Astrocyte (in vitro differentiated cells and primary cell): ENCODE results near the gene FNDC3B. TPM values are rescaled to one million over a fixed set of nuclear protein-coding genes. Genes with fewer than 3 reads are reported as not detected.

ENCODE experiments used
- DNase-seq: peaks from one replicate; pipeline ENCODE4 v3.0.0-alpha.2; 2010; ENCODE audit warnings: low read depth
- FAIRE-seq: peaks from 2 replicates; lab custom pipeline; 2011; peaks lifted over from hg19 to GRCh38; lab: Jason Lieb, UNC
- H2AFZ ChIP-seq: 2 replicates; pipeline ENCODE4 v1.6.0; 2012; ENCODE audit warnings: low read depth, low read length, inconsistent platforms
- H3K27ac ChIP-seq: 2 replicates; pipeline ENCODE4 v1.5.1; 2011; ENCODE audit warnings: low read depth, low read length, inconsistent platforms
- H3K27me3 ChIP-seq: 2 replicates; pipeline ENCODE4 v1.6.0; 2011; ENCODE audit warnings: low read length, inconsistent platforms; ENCODE audit not compliant: insufficient read depth
- H3K36me3 ChIP-seq: 2 replicates; pipeline ENCODE4 v1.5.1; 2011; ENCODE audit warnings: low read length, inconsistent platforms; ENCODE audit not compliant: insufficient read depth
- H3K4me1 ChIP-seq: 2 replicates; pipeline ENCODE4 v1.5.1; 2011; ENCODE audit warnings: low read length, inconsistent platforms; ENCODE audit not compliant: insufficient read depth
- H3K4me2 ChIP-seq: 2 replicates; pipeline ENCODE4 v1.6.0; 2012; ENCODE audit warnings: low read length, inconsistent platforms
- H3K4me3 ChIP-seq: 2 replicates; pipeline ENCODE4 v1.5.1; 2011; ENCODE audit warnings: low read depth, mild to moderate bottlenecking, low read length, inconsistent platforms; ENCODE audit not compliant: insufficient read depth
- H3K79me2 ChIP-seq: 2 replicates; pipeline ENCODE4 v1.6.0; 2012; ENCODE audit warnings: mild to moderate bottlenecking, low read length, inconsistent platforms; ENCODE audit not compliant: insufficient read depth
- H3K9ac ChIP-seq: 2 replicates; pipeline ENCODE4 v1.6.0; 2012; ENCODE audit warnings: mild to moderate bottlenecking, low read length, inconsistent platforms
- H3K9me3 ChIP-seq: 2 replicates; pipeline ENCODE4 v1.5.1; 2012; ENCODE audit warnings: low read depth, mild to moderate bottlenecking, low read length, inconsistent platforms; ENCODE audit not compliant: insufficient read depth
- H4K20me1 ChIP-seq: 2 replicates; pipeline ENCODE4 v1.6.0; 2012; ENCODE audit warnings: low read length, inconsistent platforms; ENCODE audit not compliant: insufficient read depth
- H3K27ac Mint-ChIP-seq: one replicate; pipeline ENCODE4 v1.8.0; 2021; ENCODE audit warnings: mild to moderate bottlenecking, mixed read lengths; ENCODE audit not compliant: unreplicated experiment
- H3K27me3 Mint-ChIP-seq: one replicate; pipeline ENCODE4 v1.8.0; 2021; ENCODE audit warnings: low read depth, mixed read lengths; ENCODE audit not compliant: unreplicated experiment
- H3K36me3 Mint-ChIP-seq: one replicate; pipeline ENCODE4 v1.8.0; 2021; ENCODE audit warnings: low read depth, mixed read lengths; ENCODE audit not compliant: unreplicated experiment
- H3K4me1 Mint-ChIP-seq: one replicate; pipeline ENCODE4 v1.8.0; 2021; ENCODE audit warnings: low read depth, mixed read lengths; ENCODE audit not compliant: unreplicated experiment
- H3K4me3 Mint-ChIP-seq: one replicate; pipeline ENCODE4 v1.8.0; 2021; ENCODE audit warnings: mild to moderate bottlenecking, moderate library complexity, mixed read lengths; ENCODE audit not compliant: unreplicated experiment
- H3K9me3 Mint-ChIP-seq: one replicate; pipeline ENCODE4 v1.8.0; 2021; ENCODE audit warnings: mild to moderate bottlenecking, mixed read lengths; ENCODE audit not compliant: unreplicated experiment
- CTCF ChIP-seq: IDR thresholded peaks from 2 replicates; pipeline ENCODE4 v1.5.1; 2011; ENCODE audit warnings: low read depth, mild to moderate bottlenecking, inconsistent platforms, low read length, moderate library complexity; ENCODE audit not compliant: insufficient read depth
- EZH2 ChIP-seq: IDR thresholded peaks from 2 replicates; pipeline ENCODE4 v1.6.1; 2012; ENCODE audit warnings: mild to moderate bottlenecking, low read length, inconsistent platforms; ENCODE audit not compliant: insufficient read depth
- total RNA-seq: library from RNA; stranded (reverse); gene quantifications from 2 replicates; pipeline ENCODE4 v1.2.1, GENCODE V29; 2021

The FNDC3B gene
- total RNA-seq, 1 donor from 2014 or later: 327 TPM

- H2AFZ ChIP-seq: no peak overlapping the region
- H3K4me1 Mint-ChIP-seq: peaks cover 90% of the 10 kb centered on the region
- peaks cover 89% of the 10 kb centered on the region for H4K20me1 ChIP-seq
- peak overlapping the region; percentile 58 for H3K27ac Mint-ChIP-seq
- H3K36me3 Mint-ChIP-seq: peaks cover 13% of the 10 kb centered on the region
- no peaks in the 10 kb centered on the region for H3K36me3 ChIP-seq
- H3K79me2 ChIP-seq: peaks cover 96% of the 10 kb centered on the region
- H3K4me3 Mint-ChIP-seq: no peak overlapping the region
- H3K4me2 ChIP-seq: no peak overlapping the region
- no peaks in the 10 kb centered on the region for H3K9me3 ChIP-seq
- no peaks in the 10 kb centered on the region for H3K27me3 Mint-ChIP-seq
- TF ChIP-seq CTCF (no peak), EZH2 (no peak)
- DNase-seq (no peak), FAIRE-seq (no peak)
- peaks cover 38% of the 10 kb centered on the region for H3K4me1 ChIP-seq
- no peak overlapping the region for H3K27ac ChIP-seq
- no peaks in the 10 kb centered on the region for H3K9me3 Mint-ChIP-seq
- H3K27me3 ChIP-seq: no peaks in the 10 kb centered on the region
- no peak overlapping the region for H3K4me3 ChIP-seq
- H3K9ac ChIP-seq: no peak overlapping the region
Observed at GRCh38 chr3:172173316-172174254, 134.2 kb downstream of the FNDC3B start.

GRCh38 chr3:172174513-172175253, 135.3 kb downstream of the FNDC3B start:
- Histone ChIP-seq H3K79me2 (peaks cover 98% of the 10 kb centered on the region), H4K20me1 (peaks cover 83% of the 10 kb centered on the region), H3K27ac (no peak overlapping the region), H2AFZ (no peak overlapping the region), H3K4me1 (peaks cover 28% of the 10 kb centered on the region), H3K4me3 (no peak overlapping the region), H3K9me3 (no peaks in the 10 kb centered on the region), H3K4me2 (peak overlapping the region; percentile 25), H3K36me3 (no peaks in the 10 kb centered on the region), H3K9ac (peak overlapping the region; percentile 7), H3K27me3 (no peaks in the 10 kb centered on the region)
- Mint-ChIP-seq H3K36me3 (peaks cover 8% of the 10 kb centered on the region), H3K27ac (peak overlapping the region; percentile 84), H3K27me3 (no peaks in the 10 kb centered on the region), H3K4me1 (peaks cover 80% of the 10 kb centered on the region), H3K4me3 (peak overlapping the region; percentile 47), H3K9me3 (no peaks in the 10 kb centered on the region)
- no peak for TF ChIP-seq EZH2
- TF ChIP-seq CTCF: no peak
- DNase-seq (peak; percentile 50), FAIRE-seq (no peak)
